GM11168 (cell line): ENCODE results near the gene ADCY3.

Source experiments
- in situ Hi-C: fragments of 300-500 bp; cut with MboI; formaldehyde crosslinking; loops from one replicate; pipeline ENCODE4 v1.12.0; 2022; ENCODE audit warnings: low sequenced_read_pairs; ENCODE audit not compliant: unreplicated experiment

ADCY3 gene

DNA sequence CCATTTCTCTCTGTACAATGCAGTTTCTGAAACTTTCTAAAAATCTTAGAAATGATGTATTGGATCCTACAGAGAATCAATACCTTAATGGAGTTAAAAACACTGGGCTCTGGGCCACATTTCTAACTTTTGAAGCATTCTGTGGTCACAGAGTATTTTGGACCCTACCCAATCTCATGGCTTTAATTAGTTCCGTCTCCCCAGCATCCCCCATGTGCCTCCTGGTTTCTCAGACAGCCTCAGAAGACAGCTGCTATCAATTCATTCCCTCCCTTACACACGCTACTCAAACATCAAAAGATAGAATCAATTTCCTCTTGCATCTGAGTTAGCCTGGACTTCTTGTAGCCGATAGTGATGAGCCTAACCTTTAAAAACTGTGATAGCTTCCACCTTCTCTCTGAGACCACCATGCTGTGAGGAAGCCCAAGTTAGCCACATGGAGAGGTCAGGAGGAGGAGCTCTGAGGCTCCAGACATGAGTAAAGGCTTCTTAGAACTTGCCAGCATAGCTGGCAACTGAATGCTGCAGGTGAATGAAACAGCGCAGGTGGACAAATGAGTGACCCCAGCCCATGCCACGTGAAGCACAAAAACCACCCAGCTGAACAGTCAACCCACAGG, 10.4 kb downstream of the ADCY3 start:
- in situ Hi-C loops: no loop called here

DNA sequence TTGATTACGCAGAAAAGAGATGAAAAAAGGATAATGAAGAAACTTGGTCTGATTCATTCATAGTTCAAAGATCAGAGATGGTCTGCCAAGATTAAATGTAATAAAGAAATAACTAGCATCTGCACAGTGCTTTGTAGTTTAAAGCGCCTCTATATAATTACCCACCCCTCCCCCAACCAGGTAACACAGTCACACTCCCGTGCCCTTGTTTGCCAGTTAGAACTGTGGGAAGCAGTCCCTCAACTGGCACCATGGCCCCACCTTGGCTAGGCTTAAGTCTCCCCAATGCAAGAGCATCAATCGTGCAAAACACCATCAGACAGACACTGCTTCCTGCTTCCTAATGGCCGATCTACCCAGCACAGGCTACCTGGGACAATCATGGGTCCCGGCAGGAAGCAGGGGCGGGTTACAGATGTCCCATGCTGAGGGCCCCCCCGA, 11.6 kb downstream of the ADCY3 start:
- in situ Hi-C loops: no loop called here

DNA sequence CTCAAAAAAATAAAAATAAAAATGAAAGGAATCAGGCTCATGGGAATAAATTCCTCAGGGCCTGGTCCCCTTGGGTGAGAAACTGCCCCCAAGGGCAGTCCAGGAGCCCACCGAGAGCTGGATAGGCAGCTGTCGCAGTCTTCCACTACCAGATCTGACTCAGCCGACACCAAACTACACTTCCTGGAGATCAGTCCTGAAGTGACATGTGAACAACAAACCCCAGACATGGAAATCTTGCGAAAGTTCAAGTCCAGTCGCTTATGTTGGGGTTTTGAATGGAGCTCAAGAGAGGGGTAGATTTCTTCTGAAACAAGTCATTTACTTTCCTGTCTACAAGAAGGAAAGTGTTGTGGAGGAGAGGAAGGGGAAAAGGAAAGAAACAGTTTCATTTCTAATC, 12.9 kb downstream of the ADCY3 start:
- in situ Hi-C loops: no loop called here

DNA sequence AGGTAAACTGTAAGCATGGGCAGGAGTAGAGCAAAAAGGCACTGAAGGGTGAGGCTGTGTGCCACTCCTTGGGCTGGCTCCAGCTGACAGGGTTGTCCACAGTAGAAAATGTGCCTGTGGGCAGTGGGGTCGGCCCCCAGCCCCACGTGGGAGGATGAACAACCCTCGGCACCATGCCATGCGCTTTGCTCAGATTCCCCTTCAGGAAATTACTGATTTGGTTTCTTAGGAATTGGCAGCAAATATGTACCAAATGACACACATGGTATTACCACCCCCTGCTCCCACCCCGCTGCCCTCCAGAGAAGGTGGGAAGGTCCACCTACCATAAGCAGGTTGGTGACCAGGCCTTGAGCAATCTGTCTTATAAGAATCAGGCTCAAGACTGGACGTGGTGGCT, 13.6 kb downstream of the ADCY3 start:
- in situ Hi-C loops: no loop called here

DNA sequence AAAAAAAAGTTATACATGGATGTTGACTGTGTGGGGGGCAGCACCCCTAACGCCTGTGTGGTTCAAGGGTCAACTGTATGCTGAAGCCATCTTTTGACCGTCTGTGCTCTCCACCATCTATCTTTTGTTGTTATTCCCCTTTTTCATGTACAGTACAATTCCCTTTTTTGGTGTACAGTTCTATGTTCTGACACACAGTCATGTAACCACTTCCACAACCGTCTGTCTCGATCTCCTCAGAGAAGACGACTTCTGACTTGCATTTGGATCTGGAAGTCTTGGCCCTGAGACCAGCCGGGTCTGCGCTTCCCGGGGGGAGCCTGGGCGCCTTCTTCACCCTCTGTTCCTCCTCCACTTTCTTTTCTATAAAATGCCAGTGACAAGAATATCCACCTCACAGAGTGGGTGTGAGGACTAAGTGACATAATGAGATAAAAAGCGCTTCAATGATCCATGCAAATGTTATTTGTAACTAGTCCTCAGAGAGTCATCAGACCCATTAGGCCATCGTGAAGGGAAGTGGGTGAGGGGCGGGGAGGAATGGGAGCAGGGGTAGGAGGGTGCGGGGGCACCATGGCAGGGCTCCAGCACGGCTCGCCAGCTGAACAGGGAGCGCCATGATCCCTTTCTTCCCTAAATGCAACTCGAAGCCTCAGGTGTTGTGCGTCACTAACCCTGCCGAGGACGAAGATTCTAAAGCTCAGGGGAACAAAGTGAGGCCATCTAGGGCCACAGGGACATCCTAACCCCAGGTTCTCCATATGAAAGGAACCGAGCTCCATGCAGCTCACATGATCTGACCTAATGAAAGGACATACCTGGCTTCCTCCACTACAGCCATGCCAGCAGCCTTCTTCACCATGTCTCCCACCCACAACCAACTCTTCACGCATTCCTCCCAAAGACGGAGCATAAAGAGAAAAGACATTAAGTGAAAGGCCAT, 16.6 kb downstream of the ADCY3 start:
- in situ Hi-C loops: no loop called here

DNA sequence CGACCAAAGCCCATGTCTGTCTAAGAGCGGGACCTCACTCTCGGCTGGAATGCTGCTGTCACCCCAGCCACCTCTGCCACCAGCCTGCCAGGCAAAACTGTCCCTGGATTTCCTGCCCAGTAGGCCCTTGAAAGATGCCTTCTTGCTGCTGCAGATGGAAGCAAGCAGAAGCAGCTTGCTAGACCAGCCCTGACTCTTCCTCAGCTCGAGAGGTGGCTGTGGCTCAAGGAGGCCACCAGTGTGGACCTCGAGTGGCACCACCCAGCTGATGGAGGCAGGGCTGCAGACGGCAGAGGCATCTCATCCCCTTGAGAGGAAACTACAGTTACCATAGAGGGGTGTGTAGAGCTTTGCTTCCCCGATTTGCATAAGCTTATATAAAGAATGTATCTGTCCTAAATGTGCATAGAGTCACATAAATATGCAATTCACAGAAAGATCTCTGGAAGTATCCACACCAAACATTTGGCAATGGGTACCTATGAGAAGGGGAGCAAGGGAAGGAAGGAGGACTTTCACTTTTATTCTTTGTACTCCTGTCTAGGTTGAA, 20.6 kb downstream of the ADCY3 start:
- in situ Hi-C loops: no loop called here

DNA sequence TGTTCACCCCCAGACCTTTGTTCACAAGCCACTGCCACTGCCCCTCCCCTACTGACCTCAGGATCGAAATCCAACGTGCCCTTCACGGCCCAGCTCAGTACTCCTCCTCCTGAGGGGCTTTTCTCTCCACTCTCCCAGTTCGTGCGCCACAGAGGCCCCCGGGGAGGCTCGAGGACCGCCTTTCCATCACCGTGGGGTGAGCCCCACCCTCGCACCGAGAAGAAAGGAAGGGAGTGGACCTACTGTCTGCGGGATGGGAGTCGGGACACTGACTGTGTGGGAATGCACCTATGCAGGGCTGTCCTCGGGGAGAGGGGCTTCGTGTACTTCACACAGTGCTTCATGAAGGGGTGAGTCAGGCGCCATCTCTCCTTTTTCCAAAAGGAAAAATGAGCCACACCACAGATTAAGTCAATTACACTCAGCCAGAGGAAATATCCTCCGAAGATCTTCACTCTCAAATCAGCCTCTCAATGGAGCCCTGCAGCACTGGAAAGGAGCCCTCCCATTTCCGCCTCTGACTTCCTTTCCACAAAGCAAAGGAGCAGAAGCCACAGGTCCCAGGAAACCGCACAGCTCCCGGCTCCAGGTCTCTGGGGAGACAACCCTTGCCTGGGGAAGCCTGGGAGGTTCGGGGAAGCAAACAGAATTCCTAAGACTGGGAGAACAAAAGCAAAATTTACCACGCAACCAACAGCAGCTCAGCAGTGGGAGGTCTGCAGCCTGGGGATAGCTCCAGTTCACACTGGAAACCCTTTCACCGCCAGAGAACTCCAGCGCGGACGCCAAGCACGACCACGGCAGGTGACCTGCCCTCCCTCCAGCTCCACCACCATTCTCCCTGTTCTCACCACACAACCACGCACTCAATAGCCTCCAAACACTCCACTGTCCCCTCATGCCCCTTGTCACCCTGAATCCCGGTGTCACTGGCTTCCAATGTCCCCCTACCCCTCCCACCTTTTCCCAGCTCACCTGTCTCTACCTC, 21.6 kb downstream of the ADCY3 start:
- in situ Hi-C loops: no loop called here

DNA sequence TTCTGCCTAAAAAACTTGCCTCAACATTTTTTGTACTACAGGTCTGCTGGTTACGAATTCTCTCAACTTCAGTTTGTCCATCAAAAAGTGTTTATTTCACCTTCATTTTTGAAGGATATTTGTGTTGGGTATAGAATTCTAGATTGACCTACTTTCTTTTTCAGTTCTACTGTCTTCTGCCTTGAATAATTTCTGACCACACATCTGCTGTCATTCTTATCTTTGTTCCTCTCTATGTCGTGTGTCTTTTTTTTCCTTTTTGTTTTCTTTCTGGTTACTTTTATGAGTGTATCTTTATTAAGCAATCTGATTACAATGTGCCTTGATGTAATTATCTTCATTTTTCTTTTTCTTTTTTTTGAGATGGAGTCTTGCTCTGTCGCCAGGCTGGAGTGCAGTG, 25.3 kb downstream of the ADCY3 start:
- in situ Hi-C loops: no loop called here

DNA sequence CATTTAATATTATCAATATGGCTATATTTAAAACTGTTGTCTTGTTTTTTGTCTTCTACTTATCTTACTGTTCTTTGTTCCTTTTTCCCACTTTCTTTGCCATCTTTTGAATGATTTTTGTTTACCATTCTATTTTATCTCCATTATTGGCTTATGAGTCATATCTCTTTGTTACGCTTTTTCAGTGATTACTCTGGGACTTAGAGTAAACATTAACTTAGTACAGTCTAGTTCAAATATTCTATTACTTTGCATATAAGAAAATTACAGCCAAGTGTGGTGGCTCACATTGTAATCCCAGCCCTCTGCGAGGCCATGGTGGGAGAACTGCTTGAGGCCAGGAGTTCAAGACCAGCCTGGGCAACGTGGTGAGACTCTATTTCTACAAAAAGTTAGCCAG, 26.1 kb downstream of the ADCY3 start:
- in situ Hi-C loops: no loop called here

DNA sequence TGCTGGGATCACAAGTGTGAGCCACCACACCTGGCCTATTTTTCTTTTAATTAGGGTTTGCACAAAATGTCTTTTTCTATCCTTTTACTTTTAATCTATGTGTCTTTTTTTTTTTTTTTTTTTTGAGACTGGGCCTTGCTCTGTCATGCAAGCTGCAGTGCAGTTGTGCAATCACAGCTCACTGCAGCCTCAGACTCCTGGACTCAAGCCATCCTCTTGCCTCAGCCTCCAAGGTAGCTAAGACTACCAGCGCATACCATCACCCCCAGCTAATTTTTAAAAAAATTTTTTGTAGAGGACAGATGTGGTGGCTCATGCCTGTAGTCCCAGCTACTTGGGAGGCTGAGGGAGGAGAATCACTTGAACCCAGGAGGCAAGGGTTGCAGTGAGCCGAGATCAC, 27.1 kb downstream of the ADCY3 start:
- in situ Hi-C loops: no loop called here

DNA sequence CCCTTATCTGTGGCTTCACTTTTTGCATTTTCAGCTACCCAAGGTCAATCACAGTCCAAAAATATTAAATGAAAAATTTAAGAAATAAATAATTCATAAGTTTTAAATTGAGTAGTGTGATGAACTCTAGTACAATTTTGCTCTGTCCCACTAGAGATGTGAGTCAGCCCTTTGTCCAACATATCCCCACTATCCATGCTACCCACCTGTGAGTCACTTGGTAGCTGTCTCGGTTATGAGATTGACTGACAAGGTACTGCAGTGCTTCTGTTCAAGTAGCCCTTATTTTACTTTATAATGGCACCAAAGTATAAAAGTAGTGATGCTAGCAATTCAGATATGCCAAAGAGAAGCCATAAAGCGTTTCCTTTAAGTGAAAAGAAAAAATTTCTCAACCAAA, 28.8 kb downstream of the ADCY3 start:
- in situ Hi-C loops: no loop called here

DNA sequence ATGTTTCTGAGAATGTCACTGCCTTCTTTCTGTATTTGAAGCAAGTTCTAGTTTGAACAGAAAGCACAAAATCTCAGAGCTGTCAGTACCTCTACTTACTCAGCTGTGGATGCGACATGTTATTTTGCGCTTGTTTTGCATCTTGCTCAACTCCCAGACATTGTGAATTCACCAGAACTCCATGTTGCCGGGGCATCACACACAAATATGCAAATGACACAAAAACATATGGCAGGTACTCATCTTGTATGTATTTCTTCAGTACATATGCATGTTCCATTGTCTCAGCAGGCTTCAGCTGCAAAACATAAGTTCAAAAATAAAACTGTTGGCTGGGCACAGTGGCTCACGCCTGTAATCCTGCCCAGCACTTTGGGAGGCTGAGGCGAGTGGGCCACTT, 30.8 kb downstream of the ADCY3 start:
- in situ Hi-C loops: no loop called here

DNA sequence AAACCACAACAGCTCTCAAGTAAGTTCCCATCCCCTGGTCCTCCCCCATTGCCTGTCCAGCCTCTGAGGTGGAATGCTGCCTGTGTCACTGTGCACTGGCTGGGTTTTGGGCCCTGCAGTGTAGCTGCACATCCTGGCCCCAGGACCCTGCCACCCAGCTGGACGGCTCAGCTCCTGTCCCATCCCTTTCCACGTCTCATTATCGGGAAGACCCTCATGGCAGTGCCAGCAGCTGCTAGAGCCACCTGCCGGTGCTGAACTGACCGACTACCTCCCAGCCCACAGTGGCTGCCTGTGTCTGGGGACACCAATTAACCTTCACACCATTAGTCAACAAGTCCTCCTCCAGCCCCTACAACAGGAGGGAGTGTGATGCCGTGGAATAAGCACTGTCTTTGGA, 31.9 kb downstream of the ADCY3 start:
- in situ Hi-C loops: no loop called here

DNA sequence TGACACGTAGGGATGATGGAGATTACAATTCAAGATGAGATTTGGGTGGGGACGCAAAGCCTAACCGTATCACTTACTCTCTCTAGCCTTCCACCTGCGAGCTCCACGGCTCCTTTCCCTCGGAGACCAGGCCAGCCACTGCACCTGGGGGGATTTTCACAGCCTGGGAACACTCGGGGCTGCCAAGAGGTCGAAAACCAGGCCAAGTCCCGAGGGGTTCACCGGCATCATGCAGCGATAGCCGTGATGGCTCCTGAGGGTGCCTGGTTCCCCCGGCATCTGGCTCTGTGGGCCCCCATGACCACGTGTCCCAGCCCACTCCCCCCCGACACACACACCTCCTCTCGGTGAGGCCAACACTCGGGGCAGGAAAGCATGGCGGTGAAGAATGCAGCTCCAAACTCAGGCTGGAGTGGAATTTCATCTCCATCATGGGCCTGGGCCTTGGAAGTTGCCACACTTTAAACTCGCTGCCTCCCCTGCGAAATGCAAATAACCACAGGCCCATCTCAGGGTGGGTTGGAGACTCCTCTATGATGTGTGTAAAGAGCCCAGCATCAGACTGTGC, 32.6 kb downstream of the ADCY3 start:
- in situ Hi-C loops: no loop called here

DNA sequence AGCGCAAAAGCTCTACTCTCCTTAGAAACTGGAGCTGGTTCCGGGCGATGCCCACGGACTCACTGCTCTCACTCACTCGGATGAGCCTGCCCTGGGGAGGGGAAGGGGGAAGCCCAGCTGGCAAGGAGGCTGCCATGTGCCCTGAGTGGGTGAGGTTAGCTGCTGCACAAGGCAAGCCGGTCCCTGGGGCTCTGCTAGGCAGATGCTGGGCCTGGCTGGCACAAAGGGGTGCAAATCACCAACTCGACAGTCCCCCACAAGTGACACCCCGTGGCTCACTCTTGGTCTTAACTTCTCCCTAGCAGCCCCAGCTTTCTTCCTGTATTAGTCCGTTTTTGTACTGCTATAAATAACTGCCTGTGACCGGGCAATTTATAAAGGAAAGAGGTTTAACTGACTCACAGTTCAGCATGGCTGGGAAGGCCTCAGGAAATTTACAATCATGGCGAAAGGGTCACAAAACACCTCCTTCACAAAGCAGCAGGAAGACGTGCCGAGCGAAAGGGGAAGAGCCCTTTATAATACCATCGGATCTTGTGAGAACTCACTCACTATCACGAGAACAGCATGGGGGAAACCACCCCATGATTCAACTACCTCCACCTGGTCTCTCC, 33.2 kb downstream of the ADCY3 start:
- in situ Hi-C loops: no loop called here

DNA sequence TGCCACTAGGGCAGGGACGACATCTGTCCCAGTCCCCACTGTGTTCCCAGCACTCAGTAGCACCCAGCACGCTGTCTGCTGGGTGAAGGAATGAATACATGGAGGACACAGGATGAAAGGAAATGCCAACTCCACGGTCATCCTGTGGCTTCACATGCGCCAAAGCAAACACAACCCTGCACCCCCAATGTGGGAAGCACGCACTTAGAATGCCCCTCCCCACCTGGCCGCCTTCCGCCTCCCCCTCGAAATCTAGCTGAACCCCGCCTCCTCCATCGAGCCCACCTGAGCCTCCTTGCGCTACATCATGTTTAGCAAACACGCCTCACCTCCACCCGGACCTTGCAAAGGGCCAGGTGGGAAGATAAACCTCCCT, 33.9 kb downstream of the ADCY3 start:
- in situ Hi-C loops: no loop called here

DNA sequence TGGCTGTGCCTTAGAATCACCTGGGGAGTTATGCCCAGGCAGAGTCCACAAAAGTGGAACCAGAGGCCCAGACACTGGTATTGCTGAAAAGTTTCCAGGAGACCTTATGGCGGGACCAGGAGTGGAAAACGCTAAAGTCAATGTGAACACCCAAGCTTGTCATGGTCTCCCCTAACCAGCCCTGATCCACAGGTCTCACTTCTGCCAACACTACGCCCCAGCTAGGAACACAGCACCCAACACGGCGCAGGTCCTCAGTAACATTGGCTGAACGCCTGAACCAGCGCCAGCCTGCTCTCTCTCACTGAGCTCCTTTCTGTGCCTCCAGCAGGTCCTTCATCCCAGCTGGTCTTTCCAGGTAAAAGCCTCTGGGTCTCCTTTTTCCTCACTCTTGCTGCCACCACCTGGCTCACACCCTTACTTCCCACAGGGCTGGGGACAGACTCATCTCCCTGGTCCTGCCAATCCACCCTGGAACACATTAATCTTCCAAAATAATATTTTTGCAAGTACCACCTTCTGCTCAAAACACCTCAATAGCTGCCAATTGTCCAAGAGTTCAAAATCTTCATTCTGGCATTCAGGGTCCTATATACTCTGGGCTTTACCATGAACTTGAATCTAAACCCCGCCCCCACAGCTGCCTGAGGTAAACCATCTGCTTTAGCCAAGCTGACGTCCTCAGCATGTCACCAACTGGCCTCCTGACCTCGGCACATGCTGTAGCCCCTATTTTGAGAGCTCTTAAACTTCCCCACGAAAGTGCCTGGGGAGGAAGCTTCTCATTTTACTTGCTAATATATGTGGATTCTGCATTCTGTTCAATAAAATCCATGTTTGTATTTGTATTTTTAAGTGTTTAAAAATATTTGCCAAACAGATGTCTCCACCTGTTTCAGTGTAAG, 34.6 kb downstream of the ADCY3 start:
- in situ Hi-C loops: no loop called here

DNA sequence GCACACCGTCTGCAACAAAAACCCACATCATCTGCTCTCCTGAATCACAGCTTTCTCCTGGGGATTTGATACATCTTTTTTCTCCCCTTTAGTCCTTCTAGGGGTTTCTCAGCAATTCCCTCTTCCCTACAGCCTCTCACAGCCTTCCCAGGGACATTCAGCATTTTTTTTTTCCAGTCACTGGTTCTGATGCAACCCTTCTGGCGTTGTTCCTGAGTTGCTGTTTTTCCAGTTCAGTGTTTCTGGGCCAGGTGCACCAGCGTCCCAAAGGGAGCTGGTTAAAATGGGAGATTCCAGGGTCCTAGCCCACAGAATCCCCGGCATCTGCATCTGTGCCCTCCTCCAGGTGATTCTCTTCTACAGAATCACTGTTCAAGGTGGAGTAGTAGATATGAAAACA, 36.1 kb downstream of the ADCY3 start:
- in situ Hi-C loops: no loop called here

DNA sequence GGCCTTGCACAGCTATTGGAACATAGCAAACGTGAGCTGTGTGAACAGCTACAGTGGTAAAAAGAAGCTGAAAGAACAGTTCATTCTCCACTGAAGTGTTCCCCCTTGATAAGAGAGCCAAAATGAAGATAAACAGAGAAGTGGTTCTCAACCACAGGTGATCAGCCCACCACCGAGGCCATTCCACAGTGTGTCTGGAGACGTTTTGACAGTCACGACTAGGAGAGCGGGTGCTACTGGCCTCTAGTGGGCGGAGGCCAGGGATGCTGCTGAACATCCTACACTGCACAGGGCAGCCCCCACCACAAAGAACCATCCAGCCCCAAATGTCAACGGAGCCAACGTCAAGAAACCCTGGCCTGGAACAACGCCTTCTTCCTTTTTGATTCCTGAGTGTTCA, 38.4 kb downstream of the ADCY3 start:
- in situ Hi-C loops: no loop called here
